NCI-H82 treated with DMSO at 0.1 percent for 48 hours (cell line): ENCODE measurements around the gene FILIP1L.
A peak's percentile ranks its signal among the peaks of the same experiment; 100 is the strongest.
"Not testable (repeated sequence)": the region's sequence is repeated elsewhere in the genome, so short reads cannot be mapped to it uniquely, and the experiment has no call there.

Source experiments
- DNase-seq: peaks from one replicate; lab custom pipeline; 2025; ENCODE audit not compliant: unreplicated experiment; lab: John Stamatoyannopoulos, UW

FILIP1L gene

GRCh38 chr3:99851955-99852354 lies 262.3 kb downstream of the FILIP1L start:
- no peak for DNase-seq

GRCh38 chr3:99850608-99851007 lies 263.7 kb downstream of the FILIP1L start:
- DNase-seq = no peak

GRCh38 chr3:99848433-99848832 lies 265.9 kb downstream of the FILIP1L start:
- no peak for DNase-seq

GRCh38 chr3:99846477-99847160 lies 267.7 kb downstream of the FILIP1L start:
- DNase-seq = no peak

DNA sequence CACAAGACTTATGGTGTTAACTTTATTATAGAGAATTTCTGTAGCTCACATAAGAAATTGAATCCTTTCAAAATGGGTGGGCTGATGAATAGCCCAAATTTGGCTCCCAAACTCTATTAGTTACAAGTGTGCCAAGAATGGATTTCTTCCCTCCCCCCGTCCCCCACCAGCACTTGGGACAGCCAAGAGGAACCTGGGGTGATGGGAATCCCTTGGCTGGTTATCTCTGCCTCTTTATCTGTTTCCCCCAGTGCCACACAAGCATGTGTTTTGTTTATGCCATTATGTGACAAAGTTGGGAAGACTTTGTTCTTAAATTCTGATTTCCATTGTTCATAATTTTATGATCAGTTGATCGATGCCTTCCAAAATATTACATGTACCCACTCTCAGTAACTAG lies 268.3 kb downstream of the FILIP1L start:
- DNase-seq = no peak

DNA sequence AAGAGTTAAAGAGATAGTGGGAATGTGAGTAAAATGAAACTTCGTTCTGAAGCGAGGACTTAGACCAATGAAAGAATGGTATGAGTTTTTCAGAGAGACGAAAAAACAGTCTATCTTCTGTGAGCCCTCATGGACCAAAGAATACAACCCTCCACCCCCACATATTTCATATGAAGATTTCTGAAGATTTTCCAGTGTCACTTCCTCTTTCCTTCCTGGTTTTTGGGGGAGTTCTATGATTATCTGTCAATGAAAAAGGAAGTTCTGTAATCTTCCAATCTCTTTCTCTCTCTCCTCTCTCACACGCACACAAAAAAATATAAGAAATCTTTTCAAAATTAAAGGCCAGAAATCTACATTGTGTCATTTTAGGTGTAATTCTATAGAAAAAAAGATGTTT lies 269.0 kb downstream of the FILIP1L start:
- no peak for DNase-seq

- DNase-seq = no peak
Observed at GRCh38 chr3:99843590-99844258, 270.6 kb downstream of the FILIP1L start.

GRCh38 chr3:99842826-99843589 lies 271.3 kb downstream of the FILIP1L start:
- peak; percentile 72 for DNase-seq

GRCh38 chr3:99841949-99842348 lies 272.4 kb downstream of the FILIP1L start:
- not testable (repeated sequence) for DNase-seq

GRCh38 chr3:99839613-99840012 lies 274.7 kb downstream of the FILIP1L start:
- DNase-seq = no peak

DNA sequence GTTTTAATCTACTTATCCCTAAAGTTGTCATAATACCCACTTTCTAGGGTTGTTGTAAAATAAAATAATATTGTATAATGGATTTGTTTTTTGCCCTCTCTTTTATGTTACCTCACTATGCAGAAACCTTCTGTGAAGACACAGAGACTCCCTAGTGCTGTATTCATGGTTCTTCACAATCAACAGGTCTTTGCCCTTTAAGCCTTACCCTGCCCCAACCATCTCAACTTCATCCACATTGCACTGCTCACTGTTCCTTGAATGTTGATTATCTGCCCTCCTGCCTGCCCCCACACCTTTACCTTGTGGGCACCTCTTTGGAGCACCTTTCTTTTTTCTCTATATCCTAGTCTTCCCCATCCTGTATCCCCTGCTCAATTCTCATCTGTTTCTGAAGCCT lies 275.5 kb downstream of the FILIP1L start:
- no peak for DNase-seq

GRCh38 chr3:99837715-99838114 lies 276.6 kb downstream of the FILIP1L start:
- DNase-seq = no peak

DNA sequence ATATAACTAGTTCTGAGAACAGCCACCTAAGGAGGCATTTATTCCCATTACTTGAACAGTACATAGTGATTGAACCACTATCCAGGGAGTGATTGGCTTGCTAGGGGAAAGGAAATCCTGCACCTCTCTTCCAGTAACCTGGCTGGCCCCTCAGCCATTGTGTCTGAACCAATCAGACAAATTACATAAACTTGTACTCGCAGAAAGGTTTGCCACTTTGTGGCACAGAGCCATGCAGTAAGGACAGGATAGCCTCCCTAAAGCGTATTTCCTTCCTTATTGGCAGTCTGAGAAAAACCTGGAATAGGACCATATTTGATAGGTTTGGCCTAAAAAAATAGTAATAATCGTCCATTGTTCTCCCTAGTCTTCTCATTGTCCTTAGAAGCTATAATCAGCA lies 277.6 kb downstream of the FILIP1L start:
- DNase-seq = no peak

- no peak for DNase-seq
Observed at GRCh38 chr3:99834211-99834957, 279.9 kb downstream of the FILIP1L start.

- DNase-seq = no peak
Observed at GRCh38 chr3:99833617-99834205, 280.6 kb downstream of the FILIP1L start.

- no peak for DNase-seq
Observed at GRCh38 chr3:99829844-99830243, 284.5 kb downstream of the FILIP1L start.

DNA sequence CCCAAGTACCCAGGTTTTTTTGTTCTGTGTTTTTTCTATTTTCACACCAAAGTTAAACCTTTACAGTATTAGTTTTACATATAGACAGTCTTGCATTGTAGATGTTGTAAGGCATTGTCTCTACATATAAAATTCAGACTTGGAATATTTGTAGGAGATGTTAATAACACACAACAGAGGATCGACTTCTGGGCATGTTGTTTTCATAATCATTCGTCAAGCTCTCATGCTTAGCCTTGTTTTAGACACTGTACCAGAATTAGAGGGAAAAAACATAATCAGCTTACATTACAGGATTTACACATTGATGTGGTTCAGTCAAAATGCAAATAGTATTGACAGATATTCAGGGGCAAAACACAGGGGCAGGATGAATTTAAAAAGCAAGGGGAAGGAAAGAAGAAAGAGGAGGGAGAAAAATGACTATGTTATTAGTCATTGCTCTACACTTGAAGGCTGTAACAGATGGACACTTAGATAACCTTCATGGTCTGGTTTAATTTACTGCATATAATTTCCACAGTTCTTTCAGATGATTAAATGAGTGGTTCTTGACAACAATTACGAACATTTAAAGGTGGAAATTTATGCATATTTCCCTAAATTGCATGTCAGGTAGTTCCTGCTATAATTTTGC lies 289.2 kb downstream of the FILIP1L start:
- peak; percentile 76 for DNase-seq

- DNase-seq = peak; percentile 82
Observed at GRCh38 chr3:99823723-99824711, 290.3 kb downstream of the FILIP1L start.

DNA sequence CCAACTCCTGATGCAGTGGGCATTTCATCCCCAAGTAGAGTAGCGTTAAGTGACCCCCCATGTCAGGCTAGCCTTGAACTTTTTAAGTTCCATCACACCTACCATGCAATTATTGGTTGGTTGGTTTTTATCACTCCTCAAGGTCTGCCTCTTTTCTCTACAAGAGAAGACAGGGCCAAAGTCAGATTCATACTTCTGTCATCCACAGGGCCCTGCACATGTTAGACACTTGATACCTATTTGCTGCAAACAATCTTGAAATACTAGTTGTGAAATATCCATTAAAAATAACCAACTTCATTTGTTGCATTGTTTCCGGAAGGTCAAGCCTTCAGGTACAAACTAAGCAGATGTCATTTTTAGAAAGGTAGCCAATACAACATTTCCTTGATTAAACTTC lies 295.5 kb downstream of the FILIP1L start:
- DNase-seq = no peak
